Peyer's patch (tissue), 4 donors: ENCODE results near the gene WHRN.

Experiments
- CTCF ChIP-seq, 6 experiments: fragments of 450-650 bp in 4 of 6; fragments of 200-600 bp in 2 of 6; sonication (generic) in 1 of 6; IDR thresholded peaks; one replicate each; pipeline ENCODE4 v1.5.1; 2017 to 2019; ENCODE audit warnings: antibody characterized with exemption in 6 of 6, mild to moderate bottlenecking in 3 of 6, moderate library complexity in 1 of 6
- POLR2A ChIP-seq, 2 donors: fragments of 450-650 bp; IDR thresholded peaks; one replicate each; pipeline ENCODE4 v1.5.1; 2017; ENCODE audit warnings: antibody characterized with exemption in 2 of 2, mild to moderate bottlenecking in 2 of 2, moderate library complexity in 2 of 2

- no peak for TF ChIP-seq POLR2A (IDR thresholded peaks at IDR 0.05)
- no peak for TF ChIP-seq CTCF (IDR thresholded peaks at IDR 0.05)
Measured at GRCh38 chr9:114384341-114384740, 120.9 kb downstream of the WHRN start.
